Activated CD8-positive, alpha-beta T cell treated with anti-CD3 and anti-CD28 coated beads, Interleukin-2, amount 10 ng/mL, durations not matched to agents 7 days and 5 days (primary cell): ENCODE measurements around the gene CIT. TPM values are rescaled to one million over a fixed set of nuclear protein-coding genes. Genes with fewer than 3 reads are reported as not detected.

ENCODE experiments used
- ATAC-seq: fragments of 150-1000 bp; cut with Tn5 transposase; one replicate; pipeline ENCODE4 v1.10.0; 2021; ENCODE audit warnings: moderate library complexity
- CTCF ChIA-PET: fragments of 350-600 bp; sonication (Branson Sonifier 250); formaldehyde crosslinking; loops from one replicate; lab custom pipeline; 2021; ENCODE audit warnings: antibody characterized with exemption; lab: Charles Lee
- POLR2A ChIA-PET: fragments of 350-600 bp; sonication (Branson Sonifier 250); formaldehyde crosslinking; loops from one replicate; lab custom pipeline; 2021; ENCODE audit warnings: antibody characterized with exemption; lab: Charles Lee
- DNase-seq: peaks from one replicate; pipeline ENCODE4 v3.0.0-alpha.2; 2020
- H3K27ac Mint-ChIP-seq: one replicate; pipeline ENCODE4 v1.8.0; 2021; ENCODE audit warnings: mild to moderate bottlenecking, mixed read lengths
- H3K27me3 Mint-ChIP-seq: one replicate; pipeline ENCODE4 v1.8.0; 2021; ENCODE audit warnings: low read depth, mixed read lengths
- H3K36me3 Mint-ChIP-seq: one replicate; pipeline ENCODE4 v1.8.0; 2021; ENCODE audit warnings: low read depth, mixed read lengths
- H3K4me1 Mint-ChIP-seq: one replicate; pipeline ENCODE4 v1.8.0; 2021; ENCODE audit warnings: low read depth, mixed read lengths
- H3K4me3 Mint-ChIP-seq: one replicate; pipeline ENCODE4 v1.8.0; 2021; ENCODE audit warnings: mild to moderate bottlenecking, mixed read lengths
- H3K9me3 Mint-ChIP-seq: one replicate; pipeline ENCODE4 v1.8.0; 2022; ENCODE audit warnings: mixed read lengths; ENCODE audit not compliant: insufficient read depth
- total RNA-seq, 2 experiments: library from RNA; stranded (reverse); gene quantifications; one replicate each; pipeline ENCODE4 v1.2.3, GENCODE V29; 2021

The CIT gene
- total RNA-seq, 2 experiments from 2014 or later, result 111 to 115 TPM

DNA sequence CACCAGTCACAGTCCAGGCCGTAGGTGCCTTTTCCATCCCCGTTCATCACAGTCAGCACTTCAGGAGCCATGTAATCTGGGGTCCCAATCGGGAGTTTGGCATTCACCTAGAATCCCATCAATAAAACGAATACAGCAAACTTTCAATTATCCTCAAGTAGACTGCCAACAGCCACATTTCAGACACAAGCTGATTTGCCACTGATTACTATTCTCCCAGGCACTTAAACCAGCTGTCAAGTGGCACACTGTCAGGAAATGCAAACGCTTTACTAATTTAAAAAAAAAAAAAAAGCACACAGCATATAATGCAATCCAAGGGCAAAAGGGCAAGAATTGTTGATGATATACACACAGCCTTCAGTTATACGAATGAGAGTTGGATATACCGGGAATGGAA, 51.9 kb downstream of the CIT start:
- Mint-ChIP-seq H3K27ac (no peak overlapping the region), H3K27me3 (no peaks in the 10 kb centered on the region), H3K36me3 (peaks cover 63% of the 10 kb centered on the region), H3K9me3 (peaks cover 4% of the 10 kb centered on the region), H3K4me3 (no peak overlapping the region), H3K4me1 (no peaks in the 10 kb centered on the region)
- DNase-seq (no peak), ATAC-seq (no peak)
- POLR2A ChIA-PET, result no interaction called here
- CTCF ChIA-PET, result interaction anchor here (1.1 kb wide), 1 partner anchor 78 kb away, joined by 3 read pairs; no protein-coding TSS in a partner anchor

DNA sequence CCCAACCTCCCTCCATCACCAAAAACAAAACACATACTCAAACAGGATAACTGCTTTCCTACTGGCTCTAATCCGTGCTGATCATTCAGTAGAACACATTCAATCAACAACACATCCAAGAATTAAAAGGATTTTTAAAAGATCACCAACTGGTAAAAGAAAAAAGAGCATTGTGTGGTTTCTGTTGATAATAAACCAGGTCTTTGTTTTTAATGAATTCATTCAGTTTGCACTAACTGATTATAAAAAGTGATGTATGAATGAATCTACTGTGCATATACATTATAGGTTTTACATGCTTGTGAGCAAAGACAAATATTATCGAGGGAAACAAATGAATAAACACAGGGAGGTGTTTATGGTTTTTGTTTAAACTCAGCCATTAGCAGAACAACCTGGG, 55.1 kb downstream of the CIT start:
- POLR2A ChIA-PET, result no interaction called here
- no peak overlapping the region for H3K27ac Mint-ChIP-seq
- no peaks in the 10 kb centered on the region for H3K27me3 Mint-ChIP-seq
- H3K4me1 Mint-ChIP-seq, result no peaks in the 10 kb centered on the region
- H3K4me3 Mint-ChIP-seq, result no peak overlapping the region
- ATAC-seq (no peak), DNase-seq (no peak)
- CTCF ChIA-PET, result no interaction called here
- no peaks in the 10 kb centered on the region for H3K9me3 Mint-ChIP-seq
- H3K36me3 Mint-ChIP-seq, result peaks cover 62% of the 10 kb centered on the region

DNA sequence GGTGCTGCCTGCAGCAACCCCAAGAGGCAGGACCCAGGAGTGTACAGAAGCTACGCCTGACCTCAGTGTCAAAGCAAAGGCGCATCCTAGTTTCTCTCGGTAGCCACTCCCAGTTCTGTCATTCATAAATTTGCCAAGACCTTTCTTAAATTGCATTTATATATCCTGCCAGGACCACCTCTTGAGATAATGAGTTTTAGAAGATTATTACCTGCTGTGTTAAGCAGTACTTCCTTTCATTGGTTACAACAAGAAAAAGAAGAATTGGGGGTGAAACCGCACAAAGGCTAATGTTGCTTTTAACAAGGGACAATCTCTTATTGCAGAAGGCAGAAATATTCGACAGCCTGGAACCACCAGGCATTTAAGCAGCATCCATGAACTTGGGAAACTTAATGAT, 57.8 kb downstream of the CIT start:
- ChIA-PET CTCF (no interaction called here), POLR2A (interaction anchor here (0.7 kb wide), 1 partner anchor 144 kb away, joined by 3 read pairs; no protein-coding TSS in a partner anchor)
- no peaks in the 10 kb centered on the region for H3K9me3 Mint-ChIP-seq
- no peaks in the 10 kb centered on the region for H3K27me3 Mint-ChIP-seq
- ATAC-seq, result no peak
- H3K36me3 Mint-ChIP-seq, result peaks cover 63% of the 10 kb centered on the region
- no peaks in the 10 kb centered on the region for H3K4me1 Mint-ChIP-seq
- no peak overlapping the region for H3K4me3 Mint-ChIP-seq
- no peak for DNase-seq
- no peak overlapping the region for H3K27ac Mint-ChIP-seq

GRCh38 chr12:119817546-119818343, 59.4 kb downstream of the CIT start:
- H3K27me3 Mint-ChIP-seq, result no peaks in the 10 kb centered on the region
- H3K4me1 Mint-ChIP-seq, result no peaks in the 10 kb centered on the region
- CTCF ChIA-PET, result no interaction called here
- no peak for ATAC-seq
- H3K36me3 Mint-ChIP-seq, result peaks cover 71% of the 10 kb centered on the region
- no peaks in the 10 kb centered on the region for H3K9me3 Mint-ChIP-seq
- no peak overlapping the region for H3K27ac Mint-ChIP-seq
- POLR2A ChIA-PET, result no interaction called here
- no peak overlapping the region for H3K4me3 Mint-ChIP-seq
- no peak for DNase-seq

DNA sequence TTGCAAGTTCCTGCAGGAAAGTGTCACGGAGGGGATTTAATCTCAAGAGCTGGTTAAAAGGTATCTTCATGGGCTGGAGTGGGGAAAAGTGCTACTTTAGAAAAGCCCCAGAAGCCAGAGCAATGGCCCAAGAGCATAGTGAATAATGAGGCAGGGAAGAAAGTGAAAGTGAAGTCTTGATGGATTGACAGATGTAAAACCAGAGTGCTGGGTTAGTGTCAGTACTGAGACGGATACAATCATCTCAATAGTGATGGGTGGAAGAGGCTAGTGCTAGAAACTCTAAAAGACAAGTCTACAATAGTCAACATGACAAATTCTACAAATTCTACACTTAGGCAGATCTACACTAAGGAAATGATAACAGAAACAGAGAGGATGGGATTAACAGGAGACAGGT, 68.1 kb downstream of the CIT start:
- ATAC-seq, result no peak
- Mint-ChIP-seq H3K4me1 (peaks cover 18% of the 10 kb centered on the region), H3K36me3 (peaks cover 61% of the 10 kb centered on the region), H3K27ac (no peak overlapping the region), H3K9me3 (no peaks in the 10 kb centered on the region), H3K4me3 (no peak overlapping the region), H3K27me3 (no peaks in the 10 kb centered on the region)
- ChIA-PET CTCF (no interaction called here), POLR2A (no interaction called here)
- DNase-seq, result no peak

GRCh38 chr12:119808441-119808840, 68.7 kb downstream of the CIT start:
- POLR2A ChIA-PET, result no interaction called here
- Mint-ChIP-seq H3K27me3 (no peaks in the 10 kb centered on the region), H3K9me3 (no peaks in the 10 kb centered on the region), H3K4me1 (peaks cover 18% of the 10 kb centered on the region), H3K4me3 (no peak overlapping the region), H3K27ac (no peak overlapping the region), H3K36me3 (peaks cover 62% of the 10 kb centered on the region)
- DNase-seq (no peak), ATAC-seq (no peak)
- CTCF ChIA-PET, result no interaction called here

DNA sequence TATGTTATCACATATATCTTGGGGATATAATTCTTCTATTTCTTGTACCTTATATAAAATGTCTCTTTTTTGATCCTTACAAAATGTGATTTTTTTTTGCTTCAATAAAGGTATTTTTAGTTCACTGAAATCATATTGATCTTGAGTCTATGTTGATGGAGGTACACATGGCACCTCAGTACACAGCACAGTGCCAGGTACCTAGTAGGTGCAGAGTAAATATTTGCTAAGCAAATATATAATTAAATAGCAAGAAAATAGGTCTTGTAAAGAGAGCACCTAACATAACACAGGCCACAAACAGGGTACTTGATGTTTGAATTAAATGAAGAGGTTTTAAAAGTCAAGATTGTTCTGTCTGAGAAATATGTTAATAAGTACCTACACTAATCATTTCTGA, 69.7 kb downstream of the CIT start:
- DNase-seq (no peak), ATAC-seq (no peak)
- Mint-ChIP-seq H3K4me1 (peaks cover 18% of the 10 kb centered on the region), H3K27ac (no peak overlapping the region), H3K4me3 (no peak overlapping the region), H3K9me3 (no peaks in the 10 kb centered on the region), H3K36me3 (peaks cover 63% of the 10 kb centered on the region), H3K27me3 (no peaks in the 10 kb centered on the region)
- CTCF ChIA-PET, result no interaction called here
- POLR2A ChIA-PET, result no interaction called here

- ATAC-seq, result no peak
- no peaks in the 10 kb centered on the region for H3K9me3 Mint-ChIP-seq
- CTCF ChIA-PET, result no interaction called here
- H3K4me1 Mint-ChIP-seq, result peaks cover 5% of the 10 kb centered on the region
- DNase-seq, result no peak
- peaks cover 52% of the 10 kb centered on the region for H3K36me3 Mint-ChIP-seq
- no peak overlapping the region for H3K4me3 Mint-ChIP-seq
- no peak overlapping the region for H3K27ac Mint-ChIP-seq
- no peaks in the 10 kb centered on the region for H3K27me3 Mint-ChIP-seq
- POLR2A ChIA-PET, result no interaction called here
Measured at GRCh38 chr12:119804011-119804641, 73.0 kb downstream of the CIT start.

GRCh38 chr12:119803381-119803791, 73.7 kb downstream of the CIT start:
- no peak for DNase-seq
- H3K27ac Mint-ChIP-seq, result no peak overlapping the region

GRCh38 chr12:119802472-119802871, 74.6 kb downstream of the CIT start:
- H3K27me3 Mint-ChIP-seq, result no peaks in the 10 kb centered on the region
- no peak for ATAC-seq
- CTCF ChIA-PET, result interaction anchor here (0.9 kb wide), 1 partner anchor 22 kb away, joined by 3 read pairs; no protein-coding TSS in a partner anchor
- no peaks in the 10 kb centered on the region for H3K9me3 Mint-ChIP-seq
- no peak for DNase-seq
- H3K36me3 Mint-ChIP-seq, result peaks cover 46% of the 10 kb centered on the region
- H3K4me3 Mint-ChIP-seq, result no peak overlapping the region
- POLR2A ChIA-PET, result no interaction called here
- H3K4me1 Mint-ChIP-seq, result no peaks in the 10 kb centered on the region
- no peak overlapping the region for H3K27ac Mint-ChIP-seq

More at GRCh38 chr12:119803381-119803791, 73.7 kb downstream of the CIT start:
- no peak for ATAC-seq
- Mint-ChIP-seq H3K9me3 (no peaks in the 10 kb centered on the region), H3K4me1 (no peaks in the 10 kb centered on the region), H3K4me3 (no peak overlapping the region), H3K36me3 (peaks cover 51% of the 10 kb centered on the region), H3K27me3 (no peaks in the 10 kb centered on the region)
- POLR2A ChIA-PET, result no interaction called here
- CTCF ChIA-PET, result no interaction called here

DNA sequence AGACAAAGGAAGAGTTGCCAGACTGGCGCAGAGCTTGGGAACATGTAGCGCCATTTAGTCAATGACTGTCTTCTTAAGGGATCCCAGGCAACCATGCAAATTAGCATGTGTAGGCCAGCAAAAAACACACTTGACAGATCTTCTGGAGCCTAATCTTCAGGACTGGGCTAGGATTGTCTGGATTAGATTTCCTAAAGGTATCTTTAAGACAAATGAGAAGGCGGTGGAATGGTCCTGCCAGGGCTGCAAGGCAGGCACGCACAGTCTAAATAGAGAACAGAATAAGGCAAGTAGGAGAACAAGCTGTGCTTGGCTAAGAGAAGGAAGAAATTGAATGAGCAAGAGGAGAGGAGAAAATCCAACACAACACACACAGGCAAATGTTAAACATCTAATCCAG, 80.0 kb downstream of the CIT start:
- H3K9me3 Mint-ChIP-seq, result no peaks in the 10 kb centered on the region
- no peaks in the 10 kb centered on the region for H3K27me3 Mint-ChIP-seq
- no peak for DNase-seq
- ChIA-PET CTCF (no interaction called here), POLR2A (no interaction called here)
- no peaks in the 10 kb centered on the region for H3K4me1 Mint-ChIP-seq
- no peak overlapping the region for H3K4me3 Mint-ChIP-seq
- H3K36me3 Mint-ChIP-seq, result peaks cover 27% of the 10 kb centered on the region
- H3K27ac Mint-ChIP-seq, result no peak overlapping the region
- no peak for ATAC-seq

DNA sequence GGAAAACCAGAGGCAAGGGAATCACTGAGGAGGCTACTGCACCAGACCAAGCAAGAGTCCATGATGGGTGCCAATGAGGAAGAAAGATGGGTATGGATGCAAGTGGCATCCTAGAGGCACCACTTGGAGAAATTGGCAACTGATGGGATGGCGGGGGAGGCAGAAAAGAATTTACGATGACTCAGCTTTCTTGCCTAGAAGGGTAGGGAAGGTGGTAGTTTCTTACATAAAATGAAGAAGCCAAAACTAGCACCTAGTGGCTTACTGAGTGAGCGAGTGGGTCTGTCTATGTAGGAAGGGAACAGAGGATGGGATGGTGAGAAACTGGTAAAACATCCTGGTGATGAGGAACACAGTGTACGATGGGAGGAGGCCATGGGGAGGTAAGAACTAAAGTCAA, 80.8 kb downstream of the CIT start:
- Mint-ChIP-seq H3K36me3 (peaks cover 25% of the 10 kb centered on the region), H3K27ac (no peak overlapping the region), H3K9me3 (no peaks in the 10 kb centered on the region), H3K27me3 (no peaks in the 10 kb centered on the region), H3K4me3 (no peak overlapping the region), H3K4me1 (no peaks in the 10 kb centered on the region)
- DNase-seq (no peak), ATAC-seq (no peak)
- POLR2A ChIA-PET, result no interaction called here
- CTCF ChIA-PET, result no interaction called here
